Brain microvascular endothelial cell (primary cell): ENCODE data around the gene WASHC4.
A peak's percentile ranks its signal among the peaks of the same experiment; 100 is the strongest.

ENCODE experiments used
- DNase-seq: peaks from one replicate; pipeline ENCODE4 v3.0.0-alpha.2; 2020
- H3K27ac ChIP-seq: fragments of 250-450 bp; sonication (Bioruptor Pico); 2 replicates; pipeline ENCODE4 v1.5.1; 2020; ENCODE audit warnings: mild to moderate bottlenecking, moderate library complexity
- H3K27me3 ChIP-seq: fragments of 250-450 bp; sonication (Bioruptor Pico); replicated peaks from 2 replicates; pipeline ENCODE4 v1.5.1; 2020; ENCODE audit warnings: mild to moderate bottlenecking
- H3K36me3 ChIP-seq: fragments of 250-450 bp; sonication (Bioruptor Pico); replicated peaks from 2 replicates; pipeline ENCODE4 v1.5.1; 2020; ENCODE audit warnings: mild to moderate bottlenecking
- H3K4me3 ChIP-seq: 2 replicates; pipeline ENCODE4 v1.5.1; 2011; ENCODE audit warnings: low read depth, mild to moderate bottlenecking, control low read depth, low read length, moderate library complexity
- CTCF ChIP-seq: IDR thresholded peaks from 2 replicates; pipeline ENCODE4 v1.5.1; 2011; ENCODE audit warnings: low read depth, mild to moderate bottlenecking, moderate library complexity, low read length, control low read depth, inconsistent platforms; ENCODE audit errors: missing control alignments
- in situ Hi-C: cut with HindIII; loops from 2 replicates; pipeline ENCODE4 v1.10.0; 2017; ENCODE audit warnings: low sequenced_read_pairs, low pct_ligation_motif_present

The WASHC4 gene

GRCh38 chr12:105109465-105110212, 2.1 kb downstream of the WASHC4 start:
- peak overlapping the region; percentile 74 for H3K27ac ChIP-seq
- TF ChIP-seq CTCF, result no peak
- peak; percentile 40 for DNase-seq
- H3K4me3 ChIP-seq, result peak overlapping the region; percentile 96
- H3K36me3 ChIP-seq, result peaks cover 15% of the 10 kb centered on the region
- in situ Hi-C loops, result no loop called here
- no peaks in the 10 kb centered on the region for H3K27me3 ChIP-seq

DNA sequence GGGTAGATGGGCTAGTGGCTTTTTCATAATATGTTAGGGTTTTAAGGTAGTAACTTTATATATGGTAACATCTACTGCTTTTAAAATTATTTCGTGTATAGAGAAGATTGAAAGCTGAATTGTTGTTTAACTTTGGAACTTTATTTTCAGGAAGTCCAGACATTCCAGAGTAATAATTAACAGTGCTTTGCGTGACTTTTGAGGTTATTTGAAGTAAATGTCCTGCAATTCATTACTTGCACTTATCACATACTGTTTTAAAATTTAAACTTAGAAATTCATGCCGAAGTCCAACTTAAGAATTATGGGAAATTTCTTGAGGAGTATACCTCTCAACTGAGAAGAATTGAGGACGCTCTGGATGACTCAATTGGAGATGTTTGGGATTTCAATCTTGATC, 3.3 kb downstream of the WASHC4 start:
- DNase-seq, result no peak
- H3K27ac ChIP-seq, result no peak overlapping the region
- H3K27me3 ChIP-seq, result no peaks in the 10 kb centered on the region
- in situ Hi-C loops, result no loop called here
- peaks cover 24% of the 10 kb centered on the region for H3K36me3 ChIP-seq
- no peak for TF ChIP-seq CTCF
- no peak overlapping the region for H3K4me3 ChIP-seq

DNA sequence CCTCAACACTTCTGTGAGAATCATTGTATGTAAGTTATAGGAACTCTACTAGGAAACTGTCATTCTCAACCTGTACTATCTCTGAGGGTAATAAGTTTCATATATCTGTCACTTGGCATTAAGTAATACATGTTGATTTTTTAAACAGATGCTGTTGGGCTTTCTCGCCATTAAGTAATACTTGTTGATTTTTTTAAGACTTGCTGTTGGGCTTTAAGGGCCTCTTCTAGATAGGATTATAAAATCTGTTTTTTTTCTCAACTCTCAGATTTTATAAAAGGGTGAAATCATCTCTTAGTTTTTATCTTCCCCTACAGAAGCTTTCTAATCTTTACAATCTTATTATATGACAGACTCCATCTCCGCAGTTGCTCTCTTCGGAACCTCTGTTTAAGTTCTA, 5.6 kb downstream of the WASHC4 start:
- Histone ChIP-seq H3K27ac (no peak overlapping the region), H3K36me3 (peaks cover 45% of the 10 kb centered on the region), H3K27me3 (no peaks in the 10 kb centered on the region), H3K4me3 (no peak overlapping the region)
- in situ Hi-C loops, result no loop called here
- no peak for DNase-seq
- TF ChIP-seq CTCF, result no peak

GRCh38 chr12:105116969-105117368, 9.4 kb downstream of the WASHC4 start:
- peaks cover 77% of the 10 kb centered on the region for H3K36me3 ChIP-seq
- no peaks in the 10 kb centered on the region for H3K27me3 ChIP-seq
- no peak for TF ChIP-seq CTCF
- no peak for DNase-seq
- H3K27ac ChIP-seq, result no peak overlapping the region
- in situ Hi-C loops, result no loop called here
- no peak overlapping the region for H3K4me3 ChIP-seq

DNA sequence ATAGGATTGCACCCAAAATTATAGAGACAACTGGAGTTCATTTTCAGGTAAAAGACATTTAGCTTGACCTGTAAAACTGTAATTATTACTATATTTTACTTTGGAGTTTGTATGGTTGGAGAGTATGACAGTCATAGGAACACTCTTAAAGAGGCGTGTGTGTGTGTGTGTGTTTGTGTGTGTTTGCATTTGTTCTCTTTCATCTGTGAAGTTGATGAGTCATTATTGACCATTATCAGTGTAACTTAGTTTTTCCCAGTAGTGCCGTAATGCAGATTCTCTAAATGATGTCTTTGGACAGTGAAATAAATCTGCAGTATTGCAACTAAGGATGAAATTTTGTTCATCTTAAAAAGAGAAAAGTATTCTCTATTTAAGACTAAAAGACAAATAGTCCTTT, 13.0 kb downstream of the WASHC4 start:
- H3K27me3 ChIP-seq, result no peaks in the 10 kb centered on the region
- in situ Hi-C loops, result no loop called here
- TF ChIP-seq CTCF, result no peak
- no peak overlapping the region for H3K4me3 ChIP-seq
- no peak overlapping the region for H3K27ac ChIP-seq
- DNase-seq, result peak; percentile 24
- H3K36me3 ChIP-seq, result peaks cover 91% of the 10 kb centered on the region

DNA sequence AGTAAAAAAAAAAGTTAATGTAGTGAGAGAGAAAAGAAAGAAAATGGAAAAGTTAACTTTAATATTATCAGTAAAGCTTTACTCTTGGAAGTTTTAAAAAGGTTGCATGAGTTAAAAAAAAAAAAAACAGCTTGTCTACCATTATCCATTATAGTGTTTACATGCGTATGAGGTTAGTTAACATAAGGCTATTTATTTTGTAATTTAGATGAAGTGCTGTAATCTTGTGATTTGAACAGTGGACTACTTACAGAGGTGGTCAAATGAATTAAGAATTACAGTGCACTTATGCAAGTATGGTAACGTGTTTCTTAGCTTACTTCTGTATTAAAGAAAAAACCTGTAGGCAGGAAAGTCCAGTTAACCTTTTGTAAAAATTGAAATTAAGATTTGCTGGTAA, 30.7 kb downstream of the WASHC4 start:
- H3K27ac ChIP-seq, result no peak overlapping the region
- no peak for DNase-seq
- no peak for TF ChIP-seq CTCF
- in situ Hi-C loops, result no loop called here
- no peak overlapping the region for H3K4me3 ChIP-seq
- no peaks in the 10 kb centered on the region for H3K27me3 ChIP-seq
- peaks cover 68% of the 10 kb centered on the region for H3K36me3 ChIP-seq
